NCI-H446 treated with DMSO at 0.1 percent for 48 hours (cell line): ENCODE results near the gene TRPM4.
"Not testable (repeated sequence)": the region's sequence is repeated elsewhere in the genome, so short reads cannot be mapped to it uniquely, and the experiment has no call there.

Experiments used
- DNase-seq: peaks from one replicate; lab custom pipeline; 2025; lab: John Stamatoyannopoulos, UW

TRPM4 gene

DNA sequence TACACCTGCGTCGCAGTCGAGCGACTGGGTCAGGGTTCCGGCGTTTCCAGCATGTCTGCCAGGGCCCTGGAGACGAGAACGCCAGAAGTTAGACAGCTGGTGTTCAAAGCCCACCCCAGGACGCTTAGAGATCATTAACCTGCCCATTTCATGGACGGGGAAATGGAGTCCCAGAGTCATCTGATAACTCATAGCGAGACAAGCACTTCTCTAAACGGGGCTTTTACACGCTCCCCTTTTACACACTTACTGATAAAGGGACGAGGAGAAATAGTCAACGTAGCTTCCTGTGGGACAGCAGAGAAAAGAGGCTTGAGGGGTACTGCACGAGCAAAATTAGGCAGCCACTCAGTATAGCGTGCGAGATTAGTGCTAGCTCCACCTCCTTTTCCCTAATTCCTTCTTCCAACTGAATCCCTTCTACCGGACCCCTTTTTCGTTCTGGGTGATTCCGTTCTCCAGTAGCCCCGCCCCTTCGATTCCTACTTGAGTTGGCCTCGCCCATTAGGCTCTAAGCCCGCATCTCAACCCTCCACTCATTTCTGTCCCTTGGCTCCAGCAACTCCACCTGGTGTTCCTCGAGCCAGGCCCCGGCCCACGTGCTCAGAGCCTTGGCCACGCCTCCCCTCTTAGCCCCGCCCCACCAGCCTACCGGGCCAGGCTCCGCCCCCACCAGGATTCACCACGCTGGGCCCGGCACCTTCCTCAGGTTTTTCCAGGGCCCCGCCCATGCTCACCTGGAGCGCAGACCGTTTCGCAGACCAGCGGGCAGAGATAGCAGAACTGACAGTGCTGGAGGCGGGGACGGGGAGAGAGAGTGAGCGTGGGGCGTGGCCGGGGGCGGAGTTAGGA lies 6.1 kb upstream of the TRPM4 start:
- DNase-seq, result peak; percentile 46

DNA sequence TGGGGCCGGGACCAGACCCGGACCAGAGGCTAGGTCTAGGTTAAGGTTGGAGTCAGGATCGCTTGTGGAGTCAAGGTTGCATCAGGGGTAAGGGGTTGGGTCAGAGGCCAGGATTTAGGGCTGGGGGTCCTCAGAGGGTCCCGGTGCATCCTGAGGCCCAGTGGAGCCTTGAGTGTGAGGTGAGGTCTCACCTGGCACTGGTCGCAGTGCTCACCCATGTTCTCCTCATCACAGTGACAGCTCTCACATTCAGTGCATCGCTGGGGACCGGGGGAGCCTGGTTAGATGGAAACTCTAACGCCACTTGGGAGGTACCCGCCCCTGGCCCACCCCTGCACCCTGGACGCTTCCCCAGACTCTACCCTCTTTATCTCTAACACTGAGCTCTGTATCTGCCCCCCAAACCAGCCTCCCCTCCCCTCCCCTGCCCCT lies 5.5 kb upstream of the TRPM4 start:
- DNase-seq, result no peak

DNA sequence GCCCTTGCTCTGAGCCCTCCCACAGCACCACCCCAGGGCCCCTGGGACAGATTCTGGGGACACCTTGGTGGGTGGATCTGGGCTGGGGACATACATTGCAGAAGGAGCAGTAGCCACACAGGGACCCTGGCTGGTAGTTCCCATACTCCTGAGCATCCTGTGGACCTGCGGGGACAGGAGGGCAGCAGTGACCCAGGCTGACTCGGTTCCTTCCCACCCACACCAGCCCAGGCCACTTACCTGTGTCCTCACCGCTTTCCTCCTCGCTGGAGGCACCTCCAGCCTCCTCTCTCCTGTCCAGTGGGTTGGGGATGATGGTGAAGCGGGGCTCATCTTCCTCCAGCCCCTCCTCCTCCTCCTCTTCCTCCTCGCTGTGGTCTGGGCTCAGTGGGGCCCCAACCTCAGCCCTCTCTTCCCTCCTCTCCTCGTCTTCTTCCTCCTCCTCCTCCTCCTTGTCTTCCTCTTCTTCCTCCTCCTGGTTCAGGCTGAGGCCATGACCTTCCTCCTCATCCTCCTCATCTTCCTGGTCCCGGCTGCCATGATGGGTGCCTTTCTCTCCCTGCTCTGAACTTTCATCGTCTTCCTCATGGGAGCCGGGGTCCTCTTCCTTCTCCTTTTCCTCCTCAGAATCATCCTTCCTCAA lies 4.3 kb upstream of the TRPM4 start:
- no peak for DNase-seq

DNA sequence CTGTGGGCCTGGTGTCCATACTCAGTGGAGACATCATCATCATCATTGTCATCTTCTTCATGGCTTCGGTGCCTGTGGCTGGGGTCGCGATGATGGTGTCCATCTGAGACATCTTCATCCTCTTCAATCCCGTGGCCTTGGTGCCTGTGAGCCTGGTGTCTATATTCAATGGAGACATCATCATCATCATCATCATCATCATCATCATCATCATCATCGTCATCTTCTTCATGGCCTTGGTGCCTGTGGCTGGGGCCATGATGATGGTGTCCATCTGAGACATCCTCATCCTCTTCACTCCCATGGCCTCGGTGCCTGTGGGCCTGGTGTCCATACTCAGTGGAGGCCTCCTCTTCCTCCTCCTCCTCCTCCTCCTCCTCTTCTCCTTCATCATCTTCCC lies 3.3 kb upstream of the TRPM4 start:
- DNase-seq, result no peak

DNA sequence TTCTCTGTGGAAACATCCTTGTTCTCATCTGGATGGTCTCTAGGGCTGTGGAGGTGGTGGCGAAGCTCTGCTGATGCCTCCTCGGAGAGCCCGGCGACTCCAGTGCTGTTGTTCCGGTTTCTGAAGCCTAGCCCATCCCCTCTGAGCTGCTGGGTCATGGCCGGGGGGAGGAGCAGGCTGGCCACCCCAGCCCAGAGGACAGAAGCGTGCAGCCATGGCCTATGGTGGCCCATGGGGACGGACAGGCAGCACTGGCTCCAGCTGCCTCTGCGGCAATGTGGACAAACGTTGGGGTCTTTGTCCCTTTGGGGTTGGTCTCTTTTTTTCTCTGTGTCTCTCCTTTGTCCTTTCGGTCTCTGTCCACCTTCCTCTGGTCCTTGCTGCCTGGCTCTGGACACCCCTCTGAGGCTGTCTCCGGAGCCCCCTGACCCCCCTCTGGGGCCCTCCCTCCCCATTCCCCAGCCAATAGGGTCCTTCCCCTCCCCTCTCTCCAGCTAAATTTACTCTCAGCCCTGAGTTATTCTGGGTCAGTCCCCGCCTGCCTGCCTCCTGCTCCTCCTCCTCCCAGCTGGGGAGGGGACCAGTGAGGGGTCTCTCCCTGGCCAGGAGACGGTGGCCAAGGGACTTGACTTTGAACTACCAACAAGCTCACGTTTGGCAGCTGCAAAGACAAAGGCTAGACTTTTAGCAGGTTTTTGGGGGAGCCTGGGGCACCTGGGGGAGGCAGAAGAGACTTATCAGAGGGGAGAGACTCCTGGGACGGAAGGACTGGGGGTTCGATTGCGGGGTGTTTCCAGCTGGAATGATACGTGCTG lies 2.4 kb upstream of the TRPM4 start, which contains the start of gene HRC:
Gene HRC (minus strand): TSS at position 392 of the 815 bp plus-strand sequence. CDS start 159 bp downstream, at position 233.
- DNase-seq, result no peak

DNA sequence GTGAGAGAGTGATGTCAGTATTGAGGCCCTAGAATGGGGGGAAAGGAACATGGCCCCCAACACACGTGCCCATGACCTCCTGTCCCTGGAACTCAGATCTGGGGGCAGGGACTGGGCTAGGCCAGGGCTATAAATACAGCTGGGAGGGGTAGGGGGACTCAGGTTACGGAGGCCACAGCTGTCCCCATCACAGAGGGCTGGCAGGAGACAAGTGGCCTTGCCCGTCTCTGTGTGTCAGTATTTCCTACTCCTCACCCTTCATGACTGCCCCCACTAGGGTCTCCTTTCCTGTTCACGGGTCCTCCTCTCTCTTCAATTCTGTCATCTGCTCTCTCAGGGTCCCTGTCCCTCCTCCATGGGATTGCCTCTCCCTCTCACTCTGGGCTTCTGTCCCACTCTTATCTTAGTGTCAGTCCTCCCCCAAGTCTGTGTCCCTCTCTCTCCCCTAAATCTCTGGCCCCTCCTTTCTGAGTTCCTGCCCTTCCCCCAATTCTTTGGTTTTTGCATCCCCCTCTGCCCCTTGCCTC lies 1.7 kb upstream of the TRPM4 start:
- no peak for DNase-seq

DNA sequence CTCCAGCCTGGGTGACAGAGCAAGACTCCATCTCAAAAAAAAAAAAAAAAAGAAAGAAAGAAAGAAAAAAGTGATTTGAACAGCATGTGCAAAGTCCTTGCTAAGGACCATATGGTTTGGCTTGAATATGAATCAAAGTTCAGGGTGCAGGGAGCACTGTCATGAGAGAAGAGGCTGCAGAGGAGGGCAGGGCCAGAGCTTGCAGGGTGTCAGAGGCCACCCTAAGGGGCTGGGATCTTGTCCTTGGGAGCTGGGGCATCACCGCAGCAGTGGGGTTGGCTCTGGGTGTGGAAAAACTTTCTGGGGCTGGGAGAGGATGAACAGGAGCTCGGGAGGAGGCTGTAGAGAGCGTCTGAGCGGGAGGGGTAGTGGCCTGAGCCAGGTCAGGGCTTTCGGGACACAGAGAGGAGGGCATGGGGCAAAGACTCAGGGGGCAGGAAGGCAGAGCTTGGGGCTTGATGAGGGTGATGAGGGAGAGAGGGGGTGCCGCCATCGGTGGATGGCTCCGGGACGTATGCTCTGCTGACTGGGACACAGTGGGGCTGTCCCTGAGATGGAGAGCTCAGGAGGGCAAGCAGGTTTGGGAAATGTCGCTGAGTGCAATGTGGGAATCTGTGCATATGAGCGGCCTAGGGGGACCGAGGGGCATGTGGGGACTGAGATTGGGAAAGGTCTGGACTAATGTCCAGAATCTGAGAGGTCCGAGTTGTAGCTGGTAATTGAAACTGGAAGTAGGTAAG lies 3.0 kb downstream of the TRPM4 start:
- no peak for DNase-seq

DNA sequence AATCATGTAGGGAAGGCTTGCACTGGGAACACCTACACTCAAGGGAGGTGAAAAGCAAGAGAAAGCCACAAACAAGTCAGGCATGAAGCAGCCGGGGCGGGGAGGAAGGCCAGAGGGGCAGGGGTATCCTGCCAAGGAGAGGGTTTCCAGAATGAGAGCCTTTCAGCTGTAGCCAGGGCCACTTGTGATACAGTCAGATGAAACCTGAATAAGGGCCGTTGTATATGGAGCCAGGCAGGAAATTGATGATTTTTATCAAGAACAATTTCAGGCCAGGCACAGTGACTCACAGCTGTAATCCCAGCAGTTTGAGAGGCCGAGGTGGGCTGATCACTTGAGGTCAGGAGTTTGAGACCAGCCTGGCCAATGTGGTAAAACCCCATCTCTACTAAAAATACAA lies 4.4 kb downstream of the TRPM4 start:
- no peak for DNase-seq

DNA sequence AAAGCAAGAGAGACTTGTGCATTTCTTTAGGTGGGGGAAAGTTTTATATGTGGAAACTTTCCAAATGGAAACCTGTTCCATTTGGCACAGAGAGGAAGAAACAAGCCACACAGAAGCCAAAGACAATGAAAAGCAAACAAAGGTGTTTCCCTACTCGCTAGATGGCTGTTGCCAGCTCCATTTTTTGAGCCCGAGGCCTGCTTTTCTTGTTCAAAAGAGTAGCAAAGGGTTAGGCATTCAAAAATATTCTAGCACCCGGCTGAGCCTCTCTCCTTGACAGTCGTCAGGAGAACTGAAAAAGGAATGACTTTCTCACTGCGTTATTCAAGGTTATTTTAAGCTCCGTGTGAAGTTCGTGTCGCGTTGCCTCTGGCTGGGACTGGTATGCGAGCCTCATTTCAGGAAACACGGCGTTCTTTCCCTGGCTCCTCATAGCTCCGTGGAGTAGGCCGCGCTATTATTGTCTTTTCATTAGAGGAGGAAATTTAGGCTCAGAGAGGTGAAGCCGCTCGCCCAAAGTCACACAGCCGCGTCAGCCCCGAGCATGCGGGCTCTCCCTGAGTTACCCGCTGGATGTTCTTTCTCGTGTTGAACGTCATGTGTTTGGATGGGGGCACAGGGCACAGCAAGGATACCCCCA lies 7.6 kb downstream of the TRPM4 start:
- DNase-seq, result no peak

DNA sequence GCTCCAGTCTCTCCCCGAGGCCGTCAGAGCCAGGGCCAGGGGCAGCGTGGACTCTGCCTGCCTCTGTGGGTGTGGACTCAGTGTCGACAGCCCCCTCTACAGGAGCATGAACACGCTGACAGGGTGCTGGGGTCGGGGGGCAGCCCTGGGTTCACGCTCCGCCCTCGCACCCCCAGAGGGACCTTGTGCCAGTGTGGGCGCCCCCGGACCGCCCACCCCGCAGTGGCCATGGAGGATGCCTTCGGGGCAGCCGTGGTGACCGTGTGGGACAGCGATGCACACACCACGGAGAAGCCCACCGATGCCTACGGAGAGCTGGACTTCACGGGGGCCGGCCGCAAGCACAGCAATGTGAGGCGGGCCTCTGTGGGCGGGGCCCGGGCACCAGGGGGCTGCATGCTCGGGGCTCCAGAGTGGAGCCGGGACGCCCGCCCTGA lies 8.3 kb downstream of the TRPM4 start:
- no peak for DNase-seq

DNA sequence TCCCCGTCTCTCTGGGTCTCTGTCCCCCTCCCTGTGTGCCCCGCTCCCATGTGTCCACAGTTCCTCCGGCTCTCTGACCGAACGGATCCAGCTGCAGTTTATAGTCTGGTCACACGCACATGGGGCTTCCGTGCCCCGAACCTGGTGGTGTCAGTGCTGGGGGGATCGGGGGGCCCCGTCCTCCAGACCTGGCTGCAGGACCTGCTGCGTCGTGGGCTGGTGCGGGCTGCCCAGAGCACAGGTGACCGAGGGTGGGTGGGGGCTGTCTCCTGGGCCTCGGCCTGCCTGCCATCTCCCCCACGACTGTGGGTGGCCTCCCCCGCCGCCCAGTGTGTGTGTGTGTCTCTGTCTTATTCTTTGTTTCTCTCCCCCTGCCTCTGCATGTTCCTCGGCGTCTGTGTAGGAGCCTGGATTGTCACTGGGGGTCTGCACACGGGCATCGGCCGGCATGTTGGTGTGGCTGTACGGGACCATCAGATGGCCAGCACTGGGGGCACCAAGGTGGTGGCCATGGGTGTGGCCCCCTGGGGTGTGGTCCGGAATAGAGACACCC lies 10.3 kb downstream of the TRPM4 start:
- DNase-seq, result no peak

DNA sequence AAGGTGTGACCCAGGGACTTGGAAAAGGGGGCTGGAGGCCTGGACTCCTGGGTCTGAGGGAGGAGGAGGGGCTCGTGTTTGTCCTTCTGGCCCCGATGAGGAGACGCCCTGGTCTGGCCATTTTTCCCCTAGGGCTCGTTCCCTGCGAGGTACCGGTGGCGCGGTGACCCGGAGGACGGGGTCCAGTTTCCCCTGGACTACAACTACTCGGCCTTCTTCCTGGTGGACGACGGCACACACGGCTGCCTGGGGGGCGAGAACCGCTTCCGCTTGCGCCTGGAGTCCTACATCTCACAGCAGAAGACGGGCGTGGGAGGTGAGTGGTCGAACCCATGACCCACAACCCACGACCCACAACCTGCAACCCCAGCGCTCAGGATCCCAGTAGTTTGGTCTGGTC lies 10.8 kb downstream of the TRPM4 start:
- DNase-seq, result no peak

DNA sequence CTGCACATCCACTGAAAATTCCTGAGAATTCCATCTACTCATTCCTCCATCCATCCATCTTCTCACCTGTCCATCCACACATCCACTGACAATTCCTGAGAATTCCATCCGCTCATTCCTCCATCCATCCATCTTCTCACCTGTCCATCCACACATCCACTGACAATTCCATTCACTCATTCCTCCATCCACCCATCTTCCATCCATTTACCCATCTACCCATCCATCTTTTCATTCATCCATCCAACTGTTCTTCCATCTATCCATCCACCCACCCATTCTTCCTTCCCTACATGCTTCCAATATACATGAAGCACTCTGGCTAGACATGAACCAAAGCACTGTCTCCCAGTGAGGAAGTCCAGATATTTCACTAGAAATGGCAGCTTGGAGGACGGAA lies 15.6 kb downstream of the TRPM4 start:
- DNase-seq, result no peak

DNA sequence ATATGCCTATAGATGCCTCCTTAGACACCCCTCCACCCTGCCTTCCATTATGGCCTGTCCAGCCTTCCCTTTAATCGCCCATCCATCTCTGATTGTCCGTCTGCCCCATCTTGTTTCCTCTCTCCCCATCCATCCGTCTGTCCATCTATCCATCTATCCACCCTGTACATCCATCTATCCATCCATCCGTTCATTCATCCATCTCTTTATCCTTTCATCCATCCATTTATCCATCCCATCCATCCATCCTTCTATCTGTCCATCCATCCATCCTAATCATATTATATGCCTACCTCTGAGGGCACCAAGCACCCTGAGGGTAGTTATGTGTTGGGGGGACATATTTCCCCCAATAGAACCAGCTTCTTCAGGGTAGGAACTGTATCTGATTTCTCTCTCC lies 23.1 kb downstream of the TRPM4 start:
- no peak for DNase-seq

DNA sequence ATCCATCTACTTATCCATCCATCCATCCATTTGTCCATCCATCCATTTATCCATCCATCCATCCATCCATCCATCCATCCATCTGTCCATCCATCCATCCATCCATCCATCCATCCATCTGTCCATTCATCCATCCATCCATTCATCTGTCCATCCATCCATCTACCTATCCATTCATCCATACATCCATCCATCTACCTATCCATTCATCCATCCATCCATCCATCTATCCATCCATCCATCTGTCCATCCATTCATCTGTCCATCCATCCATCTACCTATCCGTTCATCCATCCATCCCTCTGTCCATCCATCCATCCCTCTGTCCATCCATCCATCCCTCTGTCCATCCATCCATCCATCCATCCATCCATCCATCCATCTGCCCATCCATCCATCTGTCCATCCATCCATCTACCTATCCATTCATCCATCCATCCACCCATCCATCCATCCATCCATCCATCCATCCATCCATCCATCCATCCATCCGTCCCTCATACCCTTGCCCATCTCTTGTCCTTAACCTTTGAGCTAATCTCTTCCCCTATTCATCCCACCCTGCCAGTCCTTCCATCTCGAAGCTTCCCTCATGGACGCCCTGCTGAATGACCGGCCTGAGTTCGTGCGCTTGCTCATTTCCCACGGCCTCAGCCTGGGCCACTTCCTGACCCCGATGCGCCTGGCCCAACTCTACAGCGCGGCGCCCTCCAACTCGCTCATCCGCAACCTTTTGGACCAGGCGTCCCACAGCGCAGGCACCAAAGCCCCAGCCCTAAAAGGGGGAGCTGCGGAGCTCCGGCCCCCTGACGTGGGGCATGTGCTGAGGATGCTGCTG lies 24.6 kb downstream of the TRPM4 start:
- not testable (repeated sequence) for DNase-seq

DNA sequence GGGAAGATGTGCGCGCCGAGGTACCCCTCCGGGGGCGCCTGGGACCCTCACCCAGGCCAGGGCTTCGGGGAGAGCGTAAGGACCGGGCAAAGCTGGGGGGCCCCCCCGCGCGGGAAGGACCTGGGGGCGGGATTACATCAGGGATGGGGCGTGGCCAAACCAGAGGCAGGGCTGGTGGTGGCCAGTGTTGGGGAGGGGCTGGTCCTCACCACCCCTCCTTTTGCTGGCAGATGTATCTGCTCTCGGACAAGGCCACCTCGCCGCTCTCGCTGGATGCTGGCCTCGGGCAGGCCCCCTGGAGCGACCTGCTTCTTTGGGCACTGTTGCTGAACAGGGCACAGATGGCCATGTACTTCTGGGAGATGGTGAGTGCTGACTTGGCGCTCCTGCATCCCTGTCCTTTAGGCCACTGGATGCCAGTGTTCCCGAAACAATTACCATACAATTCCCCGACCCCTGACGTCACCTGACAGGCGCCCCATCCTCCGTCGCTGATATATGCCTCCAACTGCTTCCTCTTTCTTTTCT lies 25.3 kb downstream of the TRPM4 start:
- DNase-seq, result no peak

DNA sequence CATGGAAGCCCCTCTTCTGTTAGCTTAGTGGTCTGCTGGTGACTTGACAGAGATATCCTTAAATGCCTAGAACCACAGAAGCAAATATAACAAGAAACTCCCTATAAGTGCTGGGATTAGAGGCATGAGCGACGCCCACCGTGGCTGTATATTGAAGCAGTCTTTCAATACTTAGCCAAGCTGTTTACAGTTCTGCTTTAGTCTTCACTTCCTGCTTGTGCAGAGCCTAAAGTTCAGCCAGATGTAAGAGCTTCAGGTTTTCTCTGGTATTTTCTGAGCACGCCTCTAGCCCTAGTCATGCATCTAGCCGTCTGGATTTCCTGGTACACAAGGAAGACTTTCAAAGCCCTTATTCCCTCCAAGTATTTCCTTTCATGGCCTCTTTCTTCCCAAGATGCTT lies 28.5 kb downstream of the TRPM4 start:
- no peak for DNase-seq

DNA sequence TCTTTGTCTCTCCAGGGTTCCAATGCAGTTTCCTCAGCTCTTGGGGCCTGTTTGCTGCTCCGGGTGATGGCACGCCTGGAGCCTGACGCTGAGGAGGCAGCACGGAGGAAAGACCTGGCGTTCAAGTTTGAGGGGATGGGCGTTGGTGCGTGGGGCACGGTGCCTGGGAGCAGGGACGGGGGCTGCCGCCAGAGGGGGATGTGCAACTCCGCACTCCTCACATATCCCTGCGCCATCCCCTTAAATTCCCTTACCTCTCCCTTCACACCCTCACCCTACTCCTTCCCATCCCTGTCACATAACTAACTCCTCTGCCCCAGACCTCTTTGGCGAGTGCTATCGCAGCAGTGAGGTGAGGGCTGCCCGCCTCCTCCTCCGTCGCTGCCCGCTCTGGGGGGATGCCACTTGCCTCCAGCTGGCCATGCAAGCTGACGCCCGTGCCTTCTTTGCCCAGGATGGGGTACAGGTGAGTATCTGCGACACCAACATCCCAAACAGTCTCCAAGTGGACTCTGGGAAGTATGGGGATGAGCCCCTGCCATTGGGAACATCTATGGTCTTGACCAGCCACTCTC lies 31.1 kb downstream of the TRPM4 start:
- DNase-seq, result no peak

DNA sequence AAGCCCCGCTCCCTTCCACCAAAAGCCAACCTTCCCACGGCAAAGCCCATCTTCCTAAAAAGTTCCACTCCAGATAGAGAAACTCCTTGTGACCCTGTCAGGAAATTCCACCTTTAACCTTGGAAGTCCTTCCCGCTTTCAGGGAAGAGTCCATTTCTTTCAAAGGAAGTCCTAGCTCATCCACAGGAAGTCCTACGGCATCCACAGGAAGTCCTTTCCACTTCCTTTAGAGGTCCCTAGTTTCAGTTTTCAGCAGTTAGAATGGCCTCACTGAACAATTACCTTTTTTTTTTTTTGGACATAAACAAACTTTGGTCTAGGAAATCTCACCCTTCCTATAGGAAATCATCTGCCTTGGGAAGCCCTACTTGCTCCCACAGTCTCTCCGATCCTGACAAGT lies 31.7 kb downstream of the TRPM4 start:
- no peak for DNase-seq
